ENCODE measurements around the gene MAP3K14.

MAP3K14 gene

DNA sequence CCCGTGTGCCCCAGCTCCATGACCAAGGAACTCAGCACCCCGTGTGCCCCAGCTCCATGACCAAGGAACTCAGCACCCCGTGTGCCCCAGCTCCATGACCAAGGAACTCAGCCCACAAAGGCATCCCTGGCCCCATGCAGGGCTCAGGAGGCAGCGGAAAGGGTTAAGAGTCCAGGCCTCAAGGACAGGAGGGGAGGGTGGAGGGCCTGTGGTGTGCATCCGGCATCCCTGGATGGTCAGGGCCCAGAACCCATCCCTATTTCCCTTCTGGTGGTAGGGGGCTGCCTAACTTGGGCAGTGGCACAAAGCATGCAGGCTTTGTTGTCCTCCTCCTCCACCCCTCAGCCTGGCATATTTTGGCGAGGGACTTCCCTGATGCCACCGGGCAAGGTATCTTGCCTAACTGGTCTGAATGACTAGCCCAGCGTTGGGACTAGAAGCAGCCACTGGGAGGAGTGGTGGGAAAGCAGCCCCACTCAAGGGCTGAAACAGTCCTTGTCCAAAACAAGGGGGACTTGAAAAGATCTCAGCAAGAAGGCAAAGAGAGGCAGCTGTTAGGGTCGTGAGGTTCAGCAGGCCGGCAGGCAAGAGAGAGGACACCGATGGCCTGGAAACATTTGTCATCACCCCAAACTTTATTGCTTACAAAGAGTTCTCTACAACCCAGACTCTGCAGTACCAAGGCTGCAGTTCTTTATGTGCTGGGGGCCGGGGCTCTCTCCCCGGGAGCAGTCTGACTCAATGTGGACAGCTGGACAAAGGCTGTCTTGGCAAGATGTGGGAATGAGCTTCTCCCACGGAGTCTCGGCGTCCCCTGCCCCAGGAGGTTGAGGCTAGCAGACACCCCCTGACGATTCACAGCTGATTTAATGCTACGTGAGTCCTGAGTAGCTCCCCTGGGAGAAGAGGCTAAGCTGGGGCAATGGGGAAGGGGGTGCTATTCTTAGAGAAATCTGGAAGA lies 54.0 kb downstream of the MAP3K14 start:
- DNase-seq (ENCODE audit: low read depth), result peak; percentile 39
- no peak overlapping the region for H3K4me3 ChIP-seq (ENCODE audit: low read length)

DNA sequence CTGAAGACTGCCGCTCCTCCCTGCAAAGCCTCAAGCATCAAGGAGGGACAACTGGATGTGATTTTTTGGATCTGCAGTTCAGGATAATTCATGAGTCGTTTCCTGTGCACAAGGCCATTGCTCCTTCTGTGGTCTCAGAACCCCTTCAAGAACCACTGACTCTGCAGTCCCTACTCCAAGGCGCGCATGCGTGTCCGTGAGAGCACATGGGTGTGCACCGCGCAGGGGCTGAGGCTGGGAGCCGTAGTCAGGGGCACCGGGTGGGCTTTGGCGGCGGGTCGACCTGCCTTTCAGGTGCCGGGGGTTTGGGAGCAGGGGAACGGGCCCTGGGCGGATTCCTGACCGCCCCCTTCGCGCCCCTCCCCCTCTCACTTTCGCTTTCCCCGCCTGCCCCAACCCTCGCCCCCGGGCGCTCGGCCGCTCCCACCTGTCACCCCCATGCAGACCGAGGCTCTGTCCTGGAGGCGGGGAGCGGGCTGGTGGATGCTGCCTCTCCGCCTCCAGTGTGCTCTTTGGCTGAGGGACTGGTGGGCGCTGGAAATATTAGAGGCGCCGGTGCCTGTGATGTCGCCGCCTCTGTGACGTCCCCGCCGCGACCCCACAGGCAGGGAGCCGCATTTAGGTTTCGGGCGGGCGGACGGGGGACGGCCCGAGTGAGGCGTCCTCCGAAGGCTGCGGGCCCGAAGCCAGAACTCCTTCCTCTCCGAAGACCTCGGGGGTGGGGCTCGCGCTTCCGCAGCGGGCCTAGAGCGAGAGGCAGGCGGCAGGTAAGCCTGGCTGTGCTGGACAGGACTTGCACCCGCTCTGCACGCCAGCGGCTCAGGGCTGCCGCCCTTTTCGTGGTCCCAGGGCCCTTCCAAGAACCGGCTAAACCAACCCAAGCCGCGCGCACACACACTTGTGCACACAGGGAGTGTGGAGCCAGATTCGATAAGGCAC lies 55.0 kb downstream of the MAP3K14 start, which contains the start of gene SPATA32:
Gene SPATA32 (minus strand): TSS at position 518 of the 939 bp plus-strand sequence. CDS start 78 bp downstream, at position 440.
- TF ChIP-seq, protein P1, sequence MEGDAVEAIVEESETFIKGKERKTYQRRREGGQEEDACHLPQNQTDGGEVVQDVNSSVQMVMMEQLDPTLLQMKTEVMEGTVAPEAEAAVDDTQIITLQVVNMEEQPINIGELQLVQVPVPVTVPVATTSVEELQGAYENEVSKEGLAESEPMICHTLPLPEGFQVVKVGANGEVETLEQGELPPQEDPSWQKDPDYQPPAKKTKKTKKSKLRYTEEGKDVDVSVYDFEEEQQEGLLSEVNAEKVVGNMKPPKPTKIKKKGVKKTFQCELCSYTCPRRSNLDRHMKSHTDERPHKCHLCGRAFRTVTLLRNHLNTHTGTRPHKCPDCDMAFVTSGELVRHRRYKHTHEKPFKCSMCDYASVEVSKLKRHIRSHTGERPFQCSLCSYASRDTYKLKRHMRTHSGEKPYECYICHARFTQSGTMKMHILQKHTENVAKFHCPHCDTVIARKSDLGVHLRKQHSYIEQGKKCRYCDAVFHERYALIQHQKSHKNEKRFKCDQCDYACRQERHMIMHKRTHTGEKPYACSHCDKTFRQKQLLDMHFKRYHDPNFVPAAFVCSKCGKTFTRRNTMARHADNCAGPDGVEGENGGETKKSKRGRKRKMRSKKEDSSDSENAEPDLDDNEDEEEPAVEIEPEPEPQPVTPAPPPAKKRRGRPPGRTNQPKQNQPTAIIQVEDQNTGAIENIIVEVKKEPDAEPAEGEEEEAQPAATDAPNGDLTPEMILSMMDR (conservative IDR thresholded peaks at IDR 0.05; ENCODE audit: low read length), result no peak
- DNase-seq (ENCODE audit: low read depth), result peak; percentile 17
- H3K4me3 ChIP-seq (ENCODE audit: low read length), result peak within 1 kb of the TSS; percentile 63

More for the DNA sequence above, 54.0 kb downstream of the MAP3K14 start:
- TF ChIP-seq, protein P1 (conservative IDR thresholded peaks at IDR 0.05; ENCODE audit: low read length), result peak; percentile 21; the same call in 1 of the 2 replicates

DNA sequence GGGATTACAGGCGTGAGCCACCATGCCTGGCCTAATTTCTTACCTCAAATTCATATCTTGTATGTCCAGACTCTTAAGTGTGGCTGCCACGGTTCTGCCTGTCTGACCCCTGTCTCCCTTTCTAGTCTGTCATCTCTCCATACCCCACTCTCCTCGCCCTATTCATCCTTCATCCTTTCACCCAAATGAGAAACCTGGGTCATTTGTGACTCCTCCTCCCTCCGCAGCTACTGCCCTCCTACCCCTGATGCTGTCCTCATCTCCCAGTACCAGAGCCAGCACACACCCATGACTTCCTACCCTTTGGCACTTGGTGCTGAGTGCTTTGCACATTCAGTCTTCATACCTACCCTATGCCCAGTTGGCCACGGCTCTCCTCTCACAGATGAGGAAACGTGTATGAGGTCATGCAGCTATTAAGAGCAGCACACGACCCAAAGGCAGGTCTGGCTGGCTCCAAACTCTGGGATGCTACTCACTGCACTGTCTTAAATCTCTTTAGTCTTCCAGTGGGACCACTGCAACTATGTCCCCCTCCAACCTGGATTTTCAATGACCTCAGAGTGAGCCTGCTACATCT lies 56.5 kb downstream of the MAP3K14 start:
- DNase-seq (ENCODE audit: low read depth), result no peak
- TF ChIP-seq, protein P1 (conservative IDR thresholded peaks at IDR 0.05; ENCODE audit: low read length), result no peak

DNA sequence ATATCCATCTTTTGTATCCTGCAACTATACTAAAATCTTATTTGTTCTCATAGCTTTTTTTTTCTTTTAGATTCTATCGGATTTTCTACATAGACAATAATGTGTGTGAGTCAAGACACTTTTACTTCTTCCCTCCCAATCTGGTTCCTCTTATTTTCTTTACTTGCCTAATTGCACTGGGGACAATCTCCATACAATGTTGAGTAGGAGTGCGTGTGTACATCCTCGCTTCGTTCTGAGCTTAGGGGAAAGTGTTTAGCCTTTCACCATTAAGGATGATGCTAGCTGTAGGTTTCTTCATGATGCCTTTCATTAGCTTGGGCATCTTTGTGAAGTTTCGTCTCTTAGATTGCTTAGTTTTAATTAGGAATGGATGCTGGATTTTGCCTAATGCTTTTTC lies 57.8 kb downstream of the MAP3K14 start:
- TF ChIP-seq, protein P1 (conservative IDR thresholded peaks at IDR 0.05; ENCODE audit: low read length), result no peak
- no peak for DNase-seq (ENCODE audit: low read depth)
- H3K4me3 ChIP-seq (ENCODE audit: low read length), result no peak overlapping the region

More for the DNA sequence above, 56.5 kb downstream of the MAP3K14 start:
- H3K4me3 ChIP-seq (ENCODE audit: low read length), result no peak overlapping the region

DNA sequence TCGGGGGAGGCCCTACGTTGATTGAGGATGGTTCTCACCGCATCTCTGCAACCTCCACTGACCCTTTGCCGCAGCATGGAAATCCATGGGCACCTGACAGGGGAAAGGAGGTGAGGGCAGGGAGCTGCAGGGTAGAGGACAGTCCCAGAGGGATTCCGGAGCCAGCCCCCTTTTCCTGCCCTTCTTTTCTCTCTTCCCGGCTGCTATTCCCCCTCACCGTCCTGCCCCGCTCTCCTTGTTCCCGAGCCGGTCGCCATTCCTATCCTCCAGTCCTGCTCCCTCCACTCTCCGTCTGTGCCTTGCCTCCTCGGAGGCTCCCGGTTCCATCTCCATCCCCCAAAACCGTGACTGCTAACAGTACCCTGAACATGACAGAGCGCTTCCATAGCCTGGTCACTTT lies 59.7 kb downstream of the MAP3K14 start:
- DNase-seq (ENCODE audit: low read depth), result no peak
- H3K4me3 ChIP-seq (ENCODE audit: low read length), result no peak overlapping the region
- TF ChIP-seq, protein P1 (conservative IDR thresholded peaks at IDR 0.05; ENCODE audit: low read length), result no peak

DNA sequence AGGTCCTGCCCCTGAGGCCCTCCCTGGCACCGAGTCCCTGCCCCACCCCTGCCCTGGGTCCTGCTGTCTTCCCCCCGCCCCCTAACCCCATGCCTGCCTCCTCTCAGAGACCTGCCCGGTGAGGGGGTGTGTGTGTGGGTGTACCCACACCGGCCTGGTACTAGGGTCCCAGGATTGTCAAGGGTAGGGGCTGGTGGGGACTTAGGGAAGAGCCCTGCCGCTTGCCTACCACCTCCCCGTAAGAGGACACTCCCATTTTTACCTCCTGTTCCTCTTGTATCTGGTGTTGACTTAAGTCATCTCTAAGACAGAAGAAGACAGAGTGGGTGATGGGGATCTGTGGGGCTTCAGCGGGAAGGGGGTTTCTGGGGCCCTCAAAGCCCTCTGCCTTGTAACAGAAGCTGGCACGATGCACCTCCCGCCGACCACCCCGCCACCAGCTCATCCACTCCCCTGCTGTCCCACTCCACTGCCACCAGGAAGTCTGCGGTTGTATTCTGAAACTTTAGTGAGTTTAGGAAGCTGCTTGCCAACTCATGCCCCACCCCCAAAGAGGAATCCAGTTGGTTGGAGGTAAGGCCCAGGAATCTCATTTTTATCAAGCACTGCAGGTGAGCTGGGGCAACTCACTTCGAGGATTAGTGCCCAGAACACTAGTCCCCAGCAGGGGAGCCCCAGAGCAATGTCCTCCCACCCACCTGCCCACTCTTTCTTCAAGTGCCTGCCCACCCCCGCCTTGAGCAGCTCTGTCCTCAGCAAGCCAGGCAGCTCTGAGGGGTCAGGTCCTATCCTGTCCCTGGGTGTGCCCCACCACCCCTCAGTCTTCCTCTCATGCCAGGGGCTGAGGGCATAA lies 60.5 kb downstream of the MAP3K14 start:
- DNase-seq (ENCODE audit: low read depth), result no peak
- TF ChIP-seq, protein P1 (conservative IDR thresholded peaks at IDR 0.05; ENCODE audit: low read length), result no peak
- H3K4me3 ChIP-seq (ENCODE audit: low read length), result no peak overlapping the region
